HuH-7.5 (cell line): ENCODE results near the gene ALPL.
A peak's percentile ranks its signal among the peaks of the same experiment; 100 is the strongest.
"Not testable (repeated sequence)": the region's sequence is repeated elsewhere in the genome, so short reads cannot be mapped to it uniquely, and the experiment has no call there.

ENCODE experiments used
- DNase-seq: peaks from one replicate; pipeline ENCODE4 v3.0.0; 2011; ENCODE audit warnings: low spot score

ALPL gene

GRCh38 chr1:21559788-21560567 lies 50.8 kb downstream of the ALPL start:
- DNase-seq = no peak

GRCh38 chr1:21560916-21561638 lies 51.9 kb downstream of the ALPL start:
- no peak for DNase-seq

- no peak for DNase-seq
These were observed 53.7 kb downstream of the ALPL start for GRCh38 chr1:21562896-21563295.

GRCh38 chr1:21563971-21564370 lies 54.7 kb downstream of the ALPL start:
- no peak for DNase-seq

GRCh38 chr1:21564521-21565095 lies 55.4 kb downstream of the ALPL start:
- DNase-seq = no peak

- no peak for DNase-seq
These were observed 56.1 kb downstream of the ALPL start for GRCh38 chr1:21565285-21565684.

GRCh38 chr1:21566361-21566760 lies 57.1 kb downstream of the ALPL start:
- not testable (repeated sequence) for DNase-seq

- no peak for DNase-seq
These were observed 58.2 kb downstream of the ALPL start for GRCh38 chr1:21567241-21568005.

GRCh38 chr1:21568006-21568746 lies 59.0 kb downstream of the ALPL start:
- no peak for DNase-seq

- no peak for DNase-seq
These were observed 59.7 kb downstream of the ALPL start for GRCh38 chr1:21568809-21569385.

GRCh38 chr1:21569820-21570527 lies 60.8 kb downstream of the ALPL start:
- DNase-seq = no peak

- DNase-seq = no peak
These were observed 61.3 kb downstream of the ALPL start for GRCh38 chr1:21570528-21570875.

- no peak for DNase-seq
These were observed 61.7 kb downstream of the ALPL start for GRCh38 chr1:21570885-21571284.

- no peak for DNase-seq
These were observed 63.0 kb downstream of the ALPL start for GRCh38 chr1:21572221-21572620.

GRCh38 chr1:21572735-21573277 lies 63.6 kb downstream of the ALPL start:
- no peak for DNase-seq

GRCh38 chr1:21573475-21573874 lies 64.3 kb downstream of the ALPL start:
- no peak for DNase-seq

- peak; percentile 66 for DNase-seq
These were observed 64.8 kb downstream of the ALPL start for GRCh38 chr1:21573971-21574465.

- DNase-seq = no peak
These were observed 65.4 kb downstream of the ALPL start for GRCh38 chr1:21574466-21575151.

GRCh38 chr1:21575351-21575942 lies 66.2 kb downstream of the ALPL start:
- no peak for DNase-seq
